HepG2 (cell line): ENCODE data around the gene KDM8. TPM values are rescaled to one million over a fixed set of nuclear protein-coding genes. Genes with fewer than 3 reads are reported as not detected.

Source experiments
- ATF6 ChIP-seq: sonication (generic); formaldehyde crosslinking; conservative IDR thresholded peaks from 2 replicates; pipeline ENCODE4 v1.4.0; 2020; ENCODE audit warnings: missing genetic modification reagents
- CCAR2 ChIP-seq: fragments of 200-400 bp; formaldehyde crosslinking; optimal IDR thresholded peaks from 2 replicates; pipeline ENCODE3; 2018; ENCODE audit warnings: low read depth, mild to moderate bottlenecking, low read length, moderate library complexity
- EEA1 ChIP-seq: sonication (generic); formaldehyde crosslinking; IDR thresholded peaks from 2 replicates; pipeline ENCODE4 v1.5.1; 2020; ENCODE audit warnings: mild to moderate bottlenecking, missing genetic modification reagents, borderline replicate concordance
- HES4 ChIP-seq: sonication (generic); formaldehyde crosslinking; IDR thresholded peaks from 2 replicates; pipeline ENCODE4 v1.9.0; 2021; ENCODE audit warnings: mild to moderate bottlenecking, missing genetic modification reagents, borderline replicate concordance
- HHEX ChIP-seq: IDR thresholded peaks from 2 replicates; pipeline ENCODE4 v1.6.1; 2016; ENCODE audit warnings: control low read depth
- MEIS2 ChIP-seq: sonication (generic); formaldehyde crosslinking; IDR thresholded peaks from 2 replicates; pipeline ENCODE4 v1.9.0; 2021; ENCODE audit warnings: mild to moderate bottlenecking, missing genetic modification reagents
- MZF1 ChIP-seq: sonication (generic); formaldehyde crosslinking; IDR thresholded peaks from 2 replicates; pipeline ENCODE4 v1.8.1; 2023; ENCODE audit warnings: mild to moderate bottlenecking, missing genetic modification reagents, borderline replicate concordance
- RBFOX2 ChIP-seq: fragments of 200-400 bp; formaldehyde crosslinking; IDR thresholded peaks from 2 replicates; pipeline ENCODE4 v1.6.1; 2017; ENCODE audit warnings: low read depth, mild to moderate bottlenecking, low read length
- RNF2 ChIP-seq: fragments of 450-650 bp; conservative IDR thresholded peaks from 2 replicates; pipeline ENCODE4 v1.6.1; 2016; ENCODE audit warnings: low read depth
- SOX5 ChIP-seq: IDR thresholded peaks from 2 replicates; pipeline ENCODE4 v1.6.1; 2016; ENCODE audit warnings: borderline replicate concordance
- TEAD3 ChIP-seq: optimal IDR thresholded peaks from 2 replicates; pipeline ENCODE3; 2016; ENCODE audit warnings: borderline replicate concordance
- ZNF512B ChIP-seq: sonication (generic); formaldehyde crosslinking; IDR thresholded peaks from 2 replicates; pipeline ENCODE4 v1.5.1; 2020; ENCODE audit warnings: missing genetic modification reagents, mild to moderate bottlenecking, borderline replicate concordance
- ZNF547 ChIP-seq: sonication (generic); formaldehyde crosslinking; IDR thresholded peaks from 2 replicates; pipeline ENCODE4 v1.5.1; 2020; ENCODE audit warnings: mild to moderate bottlenecking, missing genetic modification reagents
- ZNF709 ChIP-seq: sonication (generic); formaldehyde crosslinking; IDR thresholded peaks from 2 replicates; pipeline ENCODE4 v1.5.0; 2020; ENCODE audit warnings: mild to moderate bottlenecking, missing genetic modification reagents
- ZNF766 ChIP-seq: sonication (generic); formaldehyde crosslinking; IDR thresholded peaks from 2 replicates; pipeline ENCODE4 v1.5.0; 2020; ENCODE audit warnings: missing genetic modification reagents, borderline replicate concordance
- ZNF768 ChIP-seq: sonication (generic); formaldehyde crosslinking; IDR thresholded peaks from 2 replicates; pipeline ENCODE4 v1.4.0; 2020; ENCODE audit warnings: missing genetic modification reagents
- ZSCAN25 ChIP-seq: sonication (generic); formaldehyde crosslinking; IDR thresholded peaks from 2 replicates; pipeline ENCODE4 v1.8.0; 2022; ENCODE audit warnings: mild to moderate bottlenecking, missing genetic modification reagents
- polyA plus RNA-seq, 8 experiments: library from polyadenylated mRNA; depleted of rRNA in 3 of 8; stranded (reverse) in 7 of 8; unstranded in 1 of 8; fragments of >200 nt; fragmentation: Illumina TruSeq in 4 of 8; extraction: Trizol in 4 of 8; gene quantifications; 2 replicates each; pipeline versions ENCODE4 v1.2.1 to v1.2.3, GENCODE V29; 2011 to 2016; ENCODE audit warnings: low read depth in 4 of 8, missing spikeins in 1 of 8, mixed read lengths in 1 of 8; ENCODE audit not compliant: insufficient read depth in 1 of 8
- total RNA-seq, 5 experiments: library from RNA; depleted of rRNA; stranded (reverse); fragments of >200 nt; fragmentation: Illumina TruSeq; extraction: Trizol; gene quantifications; 2 replicates each; pipeline ENCODE4 v1.2.3, GENCODE V29; 2016; ENCODE audit warnings: low read depth in 1 of 5

Gene KDM8
- total and polyA plus RNA-seq, 2 of the 13 experiments (the other 11 are each of a cell fraction or from before 2014, with no cell fraction given) = 3.3 to 8.6 TPM

- TF ChIP-seq EEA1 (CRISPR knock-in tag) (no peak), MEIS2 (no peak), ZNF512B (CRISPR knock-in tag) (peak; percentile 78; the same call in 1 of the 2 replicates), ZNF766 (no peak), ZSCAN25 (0 out of 2 replicates have a peak, but pooled peaks have one; percentile 41), RBFOX2 (no peak), TEAD3 (peak; percentile 69), CCAR2 (no peak), ZNF547 (CRISPR knock-in tag) (no peak), ATF6 (CRISPR knock-in tag) (no peak), ZNF709 (no peak), RNF2 (0 out of 2 replicates have a peak, but pooled peaks have one; percentile 43), SOX5 (CRISPR knock-in tag) (no peak), ZNF768 (0 out of 2 replicates have a peak, but pooled peaks have one; percentile 8), HHEX (no peak), HES4 (0 out of 2 replicates have a peak, but pooled peaks have one; percentile 62), MZF1 (CRISPR knock-in tag) (no peak)
Observed at GRCh38 chr16:27189335-27189972, 13.9 kb upstream of the KDM8 start (continued).
